ENCODE measurements around the gene GCNT2.
"Not testable (repeated sequence)": the region's sequence is repeated elsewhere in the genome, so short reads cannot be mapped to it uniquely, and the experiment has no call there.

The GCNT2 gene

GRCh38 chr6:10582774-10583508, 61.8 kb downstream of the GCNT2 start:
- no peak for DNase-seq

DNA sequence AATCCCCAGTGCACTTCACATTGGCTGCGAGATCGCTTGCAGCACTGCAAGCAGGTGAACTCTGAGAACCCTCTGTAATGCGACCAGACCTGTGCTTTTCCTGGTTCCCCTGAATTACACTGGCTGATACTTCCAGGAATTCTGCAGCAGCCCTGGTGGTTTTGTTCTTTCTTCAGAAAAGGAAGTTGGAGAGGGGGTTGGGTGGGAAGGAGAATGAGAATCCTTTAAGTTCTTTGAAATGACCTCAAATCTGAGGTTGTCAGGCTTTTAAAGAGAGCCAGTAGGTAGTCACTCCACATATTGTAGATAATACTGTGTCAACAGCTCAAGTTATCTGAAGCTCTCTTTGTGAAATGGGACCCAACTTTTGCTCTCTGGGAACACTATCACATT, 62.4 kb downstream of the GCNT2 start:
- no peak for DNase-seq

DNA sequence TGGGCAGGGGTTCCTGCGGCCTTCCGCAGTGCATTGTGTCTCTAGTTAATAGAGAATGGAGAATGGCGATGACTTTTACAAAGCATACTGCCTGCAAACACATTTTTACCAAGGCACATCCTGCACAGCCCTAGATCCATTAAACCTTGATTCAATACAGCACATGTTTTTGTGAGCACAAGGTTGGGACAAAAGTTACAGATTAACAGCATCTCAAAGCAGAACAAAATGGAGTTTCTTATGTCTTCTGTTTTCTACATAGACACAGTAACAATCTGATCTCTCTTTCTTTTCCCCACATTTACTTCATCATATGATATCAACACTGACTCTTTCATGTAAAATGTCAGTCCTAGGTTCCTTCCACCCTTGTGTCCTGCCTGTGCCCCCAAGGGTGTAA, 63.5 kb downstream of the GCNT2 start:
- no peak for DNase-seq

GRCh38 chr6:10585209-10585845, 64.2 kb downstream of the GCNT2 start:
- no peak for DNase-seq

DNA sequence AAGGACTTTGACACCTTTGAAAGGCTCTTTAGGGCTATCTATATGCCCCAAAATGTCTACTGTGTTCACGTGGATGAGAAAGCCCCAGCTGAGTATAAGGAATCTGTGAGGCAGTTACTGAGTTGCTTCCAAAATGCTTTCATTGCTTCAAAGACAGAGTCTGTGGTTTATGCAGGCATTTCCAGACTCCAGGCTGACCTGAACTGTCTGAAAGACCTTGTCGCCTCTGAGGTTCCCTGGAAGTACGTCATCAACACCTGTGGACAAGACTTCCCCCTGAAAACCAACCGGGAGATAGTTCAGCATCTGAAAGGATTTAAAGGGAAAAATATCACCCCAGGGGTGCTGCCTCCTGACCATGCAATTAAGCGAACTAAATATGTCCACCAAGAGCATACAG, 65.2 kb downstream of the GCNT2 start:
- no peak for DNase-seq

- no peak for DNase-seq
Measured at GRCh38 chr6:10587656-10588406, 66.7 kb downstream of the GCNT2 start.

DNA sequence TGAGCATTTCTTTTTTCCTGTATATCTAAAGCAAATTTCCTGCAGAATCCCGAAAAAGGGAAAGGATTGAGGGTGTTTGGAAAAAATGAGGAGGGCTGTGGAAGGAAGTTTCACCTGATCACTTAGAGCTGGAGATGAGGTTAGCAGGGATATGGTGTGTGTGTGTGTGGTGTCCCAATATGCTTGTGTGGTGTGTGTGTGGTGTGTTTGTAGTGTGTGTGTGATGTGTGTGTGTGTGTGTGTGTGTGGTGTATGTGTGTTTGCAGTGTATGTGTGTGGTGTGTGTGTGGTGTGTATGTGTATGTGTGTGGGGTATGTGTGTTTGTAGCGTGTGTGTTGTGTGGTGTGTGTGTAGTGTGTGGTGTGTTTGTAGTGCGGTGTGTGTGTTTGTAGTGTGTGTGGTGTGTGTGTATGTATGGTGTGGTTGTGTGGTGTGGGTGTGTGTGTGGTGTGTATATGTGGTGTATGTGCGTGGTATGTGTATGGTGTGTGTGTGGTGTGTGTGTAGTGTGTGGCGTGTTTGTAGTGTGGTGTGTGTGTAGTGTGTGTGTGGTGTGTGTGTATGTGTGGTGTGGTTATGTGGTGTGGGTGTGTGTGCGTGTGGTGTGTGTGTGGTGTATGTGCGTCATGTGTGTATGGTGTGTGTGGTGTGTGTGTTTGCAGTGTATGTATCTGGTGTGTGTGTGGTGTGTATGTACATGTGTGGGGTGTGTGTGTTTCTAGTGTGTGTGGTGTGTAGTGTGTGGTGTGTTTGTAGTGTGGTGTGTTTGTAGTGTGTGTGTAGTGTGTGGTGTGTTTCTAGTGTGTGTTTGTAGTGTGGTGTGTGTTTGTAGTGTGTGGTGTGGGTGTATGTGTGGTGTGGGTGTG, 67.6 kb downstream of the GCNT2 start:
- no peak for DNase-seq

DNA sequence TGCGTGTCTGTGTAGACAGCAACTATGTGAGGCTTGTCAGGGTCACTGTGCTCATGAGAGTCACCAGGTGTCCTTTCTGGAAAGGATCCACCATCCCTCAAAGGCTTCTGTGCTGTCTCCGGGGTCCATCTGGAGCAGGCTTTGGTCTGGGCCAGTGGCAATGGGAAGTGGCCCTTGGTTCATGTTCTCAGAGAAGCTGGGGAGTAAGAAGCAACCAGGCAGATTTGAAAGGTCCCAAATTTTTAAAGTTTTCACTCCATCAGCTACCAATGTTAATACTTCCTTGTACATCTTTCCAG, 68.2 kb downstream of the GCNT2 start:
- DNase-seq, result no peak

DNA sequence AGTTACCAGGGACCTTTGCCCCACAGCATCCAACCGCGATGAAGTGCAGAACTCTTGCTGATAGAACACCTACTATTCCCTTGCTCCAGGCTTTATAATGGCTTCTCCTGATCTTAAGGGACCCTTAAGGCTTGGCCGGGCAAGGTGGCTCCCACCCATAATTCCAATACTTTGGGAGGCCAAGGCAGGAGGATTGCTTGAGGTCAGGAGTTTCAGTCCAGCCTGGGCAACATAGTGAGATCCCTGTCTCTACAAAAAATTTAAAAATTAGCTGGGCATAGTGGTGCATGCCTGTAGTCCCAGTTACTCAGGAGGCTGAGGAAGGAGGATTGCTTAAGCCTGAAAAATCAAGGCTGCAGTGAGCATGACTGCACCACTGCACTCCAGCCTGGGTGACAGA, 68.8 kb downstream of the GCNT2 start:
- no peak for DNase-seq

DNA sequence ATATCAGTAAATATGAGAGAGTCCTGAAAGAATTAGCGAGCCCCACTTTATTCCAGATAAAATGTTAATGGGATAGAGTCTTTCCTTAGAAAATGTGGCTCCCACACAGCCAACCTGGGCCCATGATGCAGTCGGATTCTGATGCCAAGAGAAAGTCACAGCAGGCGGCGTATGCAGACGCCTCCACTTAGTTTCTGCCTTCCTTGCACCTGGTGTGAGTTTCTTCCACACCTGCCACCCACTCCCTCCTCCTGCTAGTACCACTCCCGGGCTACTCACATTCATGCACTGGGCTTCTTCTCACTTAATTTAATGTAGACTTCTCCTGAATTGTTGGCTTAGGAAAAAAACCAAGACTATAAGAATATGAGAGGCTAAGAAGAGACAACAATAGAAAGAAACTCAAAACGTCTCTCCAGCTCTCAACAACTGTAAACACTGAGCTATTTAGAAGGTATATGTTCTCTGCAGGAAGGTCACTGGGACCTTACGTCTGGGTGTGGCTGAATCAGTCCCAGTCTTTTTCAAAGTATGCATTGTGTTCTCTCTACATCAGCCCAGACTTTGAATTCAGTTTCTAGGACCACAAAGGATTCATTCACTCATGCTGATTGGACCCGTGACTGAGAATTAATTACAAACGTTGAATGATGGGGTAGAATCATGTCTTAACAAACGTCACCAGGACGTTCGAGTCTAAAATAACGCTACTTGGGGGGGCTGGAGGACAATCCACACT, 70.4 kb downstream of the GCNT2 start:
- DNase-seq, result no peak

GRCh38 chr6:10595731-10596664, 74.8 kb downstream of the GCNT2 start:
- no peak for DNase-seq

DNA sequence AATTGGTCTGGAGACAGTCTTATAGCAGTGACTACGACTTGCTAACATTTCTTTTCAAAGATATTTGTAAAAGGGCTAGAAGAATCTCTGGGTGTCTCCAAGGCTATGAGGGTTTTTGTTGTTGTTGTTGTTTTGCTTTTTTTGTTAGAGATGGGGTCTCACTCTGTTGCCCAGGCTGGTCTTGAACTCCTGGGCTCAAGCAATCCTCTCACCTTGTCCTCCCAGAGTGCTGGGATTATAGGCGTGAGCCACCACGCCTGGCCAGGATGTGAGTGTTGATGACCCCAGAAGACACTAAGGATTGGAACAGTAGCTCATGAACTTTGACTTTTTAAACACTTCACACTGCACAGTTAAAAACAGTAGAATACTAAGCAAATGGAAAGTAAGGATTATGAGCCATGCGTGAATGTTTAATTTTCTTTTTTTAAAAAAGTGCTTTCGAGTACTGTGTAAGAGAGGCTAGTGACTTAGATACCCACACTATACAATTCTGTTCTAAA, 76.4 kb downstream of the GCNT2 start:
- no peak for DNase-seq

GRCh38 chr6:10598084-10598960, 77.2 kb downstream of the GCNT2 start:
- DNase-seq, result no peak

- DNase-seq, result no peak
Measured at GRCh38 chr6:10599046-10599445, 77.9 kb downstream of the GCNT2 start.

DNA sequence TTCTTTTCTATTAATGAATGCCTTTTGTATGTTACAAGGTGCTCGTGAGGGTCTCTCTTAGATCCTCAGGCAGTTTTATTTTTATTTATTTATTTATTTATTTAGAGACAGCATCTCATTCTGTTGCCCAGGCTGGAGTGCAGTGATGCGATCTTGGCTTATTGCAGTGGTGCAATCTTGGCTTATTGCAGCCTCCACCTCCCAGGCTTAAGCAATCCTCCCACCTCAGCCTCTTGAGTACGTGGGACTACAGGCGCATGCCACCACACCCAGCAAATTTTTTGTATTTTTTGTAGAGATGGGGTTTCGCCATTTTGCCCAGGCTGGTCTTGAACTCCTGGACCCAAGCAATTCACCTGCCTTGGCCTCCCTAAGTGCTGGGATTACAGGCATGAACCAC, 79.5 kb downstream of the GCNT2 start:
- DNase-seq, result not testable (repeated sequence)

GRCh38 chr6:10603219-10603618, 82.1 kb downstream of the GCNT2 start:
- DNase-seq, result no peak

DNA sequence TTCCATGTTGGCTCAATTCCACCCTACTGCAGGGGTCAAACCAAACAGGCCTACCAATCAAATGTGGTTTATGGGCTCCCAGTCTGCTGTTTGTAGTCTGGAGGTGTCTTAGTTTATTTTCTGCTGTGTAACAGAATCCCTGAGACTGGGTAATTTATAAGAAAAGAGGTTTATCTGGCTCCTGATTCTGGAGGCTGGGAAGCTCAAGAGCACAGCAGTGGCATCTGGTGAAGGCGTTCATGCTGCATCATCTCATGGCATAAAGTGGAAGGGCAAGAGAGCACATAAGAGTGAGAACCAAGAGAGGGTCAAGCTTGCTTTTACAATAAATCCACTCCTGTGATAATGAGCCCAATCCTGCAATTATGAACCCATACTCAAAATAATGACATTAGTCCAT, 87.9 kb downstream of the GCNT2 start:
- DNase-seq, result no peak

- DNase-seq, result no peak
Measured at GRCh38 chr6:10610289-10610688, 89.1 kb downstream of the GCNT2 start.

DNA sequence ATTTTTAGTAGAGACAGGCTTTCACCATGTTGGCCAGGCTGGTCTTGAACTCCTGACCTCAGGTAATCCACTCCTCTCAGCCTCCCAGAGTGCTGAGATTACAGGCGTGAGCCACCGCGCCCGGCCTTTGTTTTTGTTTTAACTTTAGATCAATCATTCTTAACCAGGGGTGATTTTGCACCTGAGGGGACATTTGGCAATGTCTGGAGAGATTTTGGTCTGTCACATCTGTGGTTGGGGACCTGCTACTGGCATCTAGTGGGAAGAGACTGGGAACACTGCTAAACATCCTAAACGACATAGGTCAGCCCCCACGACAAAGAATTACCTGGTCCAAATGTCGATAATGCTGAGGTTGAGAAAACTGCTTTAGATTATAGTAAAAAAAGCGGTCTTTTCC, 91.0 kb downstream of the GCNT2 start:
- DNase-seq, result no peak

DNA sequence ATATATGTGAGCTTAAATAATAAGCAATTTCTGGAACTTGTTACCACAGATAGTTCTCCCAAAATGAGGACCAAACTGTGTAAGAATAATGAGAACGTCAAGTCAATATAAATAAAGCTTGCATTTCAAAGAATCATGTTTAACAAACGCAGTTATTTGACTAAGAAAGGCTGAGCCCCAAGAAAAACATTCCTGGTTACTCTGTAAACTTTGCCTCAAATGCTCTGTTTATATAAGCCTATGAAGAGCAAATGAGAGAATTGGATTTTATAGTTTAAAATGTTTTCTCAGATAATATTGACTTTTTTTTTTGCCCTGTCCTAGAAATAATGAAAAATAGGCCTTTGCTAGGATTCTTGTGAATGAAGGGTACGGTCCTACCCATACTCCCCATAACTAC, 91.9 kb downstream of the GCNT2 start:
- no peak for DNase-seq

Data from stimulated activated CD4-positive, alpha-beta T cell treated with anti-CD3 and anti-CD28 coated beads, Interleukin-1b, Interleukin-23, amount 100 ng/mL, for 48 hours (primary cell).